ENCODE measurements around the gene SF3A1. TPM values are rescaled to one million over a fixed set of nuclear protein-coding genes. Genes with fewer than 3 reads are reported as not detected.

SF3A1 gene
- total and polyA plus RNA-seq, 9 of the 15 experiments (the other 6 are each of a cell fraction or from before 2014, with no cell fraction given) = 6.7 to 228 (median 13.0) TPM

- Histone ChIP-seq H3K36me3 (ENCODE audit: control insufficient read depth, insufficient read depth, low read length) (peaks cover 12% of the 10 kb centered on the region; the same call in 1 of the 3 replicates), H3K27ac (ENCODE audit: extremely low read depth, low read depth, low read length) (peak overlapping the region; percentile 64; the same call in 2 of the 3 replicates), H3K27me3 (ENCODE audit: control insufficient read depth in 2 of 2, insufficient read depth in 2 of 2, low read length in 2 of 2) (no peaks in the 10 kb centered on the region), H3K9ac (ENCODE audit: insufficient read depth in 1 of 2, low read depth in 2 of 2, low read length in 2 of 2) (peak overlapping the region; percentile 37 to 59), H3K4me2 (ENCODE audit: insufficient read depth, low read length) (peak overlapping the region; percentile 39), H3K4me1 (replicated peaks in 1 of 2; ENCODE audit: control insufficient read depth in 2 of 2, insufficient read depth in 2 of 2, low read length in 2 of 2) (peaks cover 5 to 36% of the 10 kb centered on the region in 2 experiments; a peak in 4 of 5 replicates), H3K9me3 (replicated peaks; ENCODE audit: control insufficient read depth, insufficient read depth, low read depth, low read length) (no peaks in the 10 kb centered on the region), H2AFZ (ENCODE audit: low read depth, low read length) (0 out of 2 replicates have a peak overlapping the region, but pooled peaks have one; percentile 23), H4K20me1 (replicated peaks; ENCODE audit: control insufficient read depth, insufficient read depth, low read length) (no peaks in the 10 kb centered on the region; the same call in 1 of the 2 replicates), H3K79me2 (ENCODE audit: control insufficient read depth, insufficient read depth, low read length) (peaks cover 10% of the 10 kb centered on the region), H3K9me1 (ENCODE audit: control insufficient read depth, insufficient read depth, low read length) (no peaks in the 10 kb centered on the region), H3K4me3 (no peak overlapping the region)
- intact Hi-C loops (cut with micrococcal nuclease) = no loop called here
- ATAC-seq (peak; percentile 76), DNase-seq (ENCODE audit: extremely low read depth in 1 of 4, low spot score in 3 of 4) (peak in 1 of 4 experiments; percentile 47), FAIRE-seq (no peak)
- WGBS (ENCODE audit: insufficient coverage, low coverage, missing lambda C conversion rate) = 19% methylated on average over 3 of the region's 4 CpGs
- in situ Hi-C loops (cut with MboI) = no loop called here
- CTCF ChIA-PET (ENCODE audit: low intra/inter-chr PET ratio) = no interaction called here
- no peak for TF ChIP-seq PPARD (CRISPR knock-in tag; IDR thresholded peaks at IDR 0.05)
- peak; percentile 49; the same call in 1 of the 2 replicates for TF ChIP-seq ZNF239 (CRISPR knock-in tag; IDR thresholded peaks at IDR 0.05)
- peak; percentile 31 for TF ChIP-seq ZFP36 (IDR thresholded peaks at IDR 0.05; ENCODE audit: low read depth, low read length, partially characterized antibody)
- POLR2A ChIA-PET = interaction anchor here (1.0 kb wide), 1 partner anchor 80 kb away, joined by 3 read pairs; no protein-coding TSS in a partner anchor
- no TSS peak for BruUV-seq (replicated peaks)
Measured at GRCh38 chr22:30305519-30305905, 51.2 kb downstream of the SF3A1 start.

- Histone ChIP-seq H3K9ac (ENCODE audit: insufficient read depth in 1 of 2, low read depth in 2 of 2, low read length in 2 of 2) (no peak overlapping the region), H3K4me3 (no peak overlapping the region), H3K36me3 (ENCODE audit: control insufficient read depth, insufficient read depth, low read length) (peaks cover 12% of the 10 kb centered on the region; the same call in 1 of the 3 replicates), H2AFZ (ENCODE audit: low read depth, low read length) (no peak overlapping the region), H4K20me1 (replicated peaks; ENCODE audit: control insufficient read depth, insufficient read depth, low read length) (no peaks in the 10 kb centered on the region; the same call in 1 of the 2 replicates), H3K27me3 (ENCODE audit: control insufficient read depth in 2 of 2, insufficient read depth in 2 of 2, low read length in 2 of 2) (no peaks in the 10 kb centered on the region), H3K9me3 (replicated peaks; ENCODE audit: control insufficient read depth, insufficient read depth, low read depth, low read length) (no peaks in the 10 kb centered on the region), H3K27ac (ENCODE audit: extremely low read depth, low read depth, low read length) (no peak overlapping the region), H3K4me2 (ENCODE audit: insufficient read depth, low read length) (no peak overlapping the region), H3K9me1 (ENCODE audit: control insufficient read depth, insufficient read depth, low read length) (no peaks in the 10 kb centered on the region), H3K4me1 (replicated peaks in 1 of 2; ENCODE audit: control insufficient read depth in 2 of 2, insufficient read depth in 2 of 2, low read length in 2 of 2) (peaks cover 5 to 29% of the 10 kb centered on the region in 2 experiments; a peak in 4 of 5 replicates), H3K79me2 (ENCODE audit: control insufficient read depth, insufficient read depth, low read length) (peaks cover 10% of the 10 kb centered on the region)
- in situ Hi-C loops (cut with MboI) (no loop called here), intact Hi-C loops (cut with micrococcal nuclease) (no loop called here)
- BruUV-seq (replicated peaks) = no TSS peak
- ATAC-seq (no peak), FAIRE-seq (no peak), DNase-seq (ENCODE audit: extremely low read depth in 1 of 4, low spot score in 3 of 4) (no peak)
- ChIA-PET POLR2A (interaction anchor here (0.9 to 1.6 kb wide), 3 partner anchors 10 to 13 kb away, joined by 3 read pairs; no protein-coding TSS in a partner anchor), CTCF (ENCODE audit: low intra/inter-chr PET ratio) (no interaction called here)
- WGBS (ENCODE audit: insufficient coverage, low coverage, missing lambda C conversion rate) = 89% methylated on average over 5 of the region's 7 CpGs
- no peak for TF ChIP-seq RBM39 (optimal IDR thresholded peaks at IDR 0.05; ENCODE audit: low read depth, low read length)
- no peak for TF ChIP-seq FIP1L1 (IDR thresholded peaks at IDR 0.05; ENCODE audit: low read depth, low read length, poor library complexity, severe bottlenecking)
- TF ChIP-seq NFYB (IDR thresholded peaks at IDR 0.05; ENCODE audit: extremely low read depth, insufficient read length) = no peak
- TF ChIP-seq ZNF76 (CRISPR knock-in tag; IDR thresholded peaks at IDR 0.05; ENCODE audit: borderline replicate concordance) = no peak
- TF ChIP-seq, protein P1, sequence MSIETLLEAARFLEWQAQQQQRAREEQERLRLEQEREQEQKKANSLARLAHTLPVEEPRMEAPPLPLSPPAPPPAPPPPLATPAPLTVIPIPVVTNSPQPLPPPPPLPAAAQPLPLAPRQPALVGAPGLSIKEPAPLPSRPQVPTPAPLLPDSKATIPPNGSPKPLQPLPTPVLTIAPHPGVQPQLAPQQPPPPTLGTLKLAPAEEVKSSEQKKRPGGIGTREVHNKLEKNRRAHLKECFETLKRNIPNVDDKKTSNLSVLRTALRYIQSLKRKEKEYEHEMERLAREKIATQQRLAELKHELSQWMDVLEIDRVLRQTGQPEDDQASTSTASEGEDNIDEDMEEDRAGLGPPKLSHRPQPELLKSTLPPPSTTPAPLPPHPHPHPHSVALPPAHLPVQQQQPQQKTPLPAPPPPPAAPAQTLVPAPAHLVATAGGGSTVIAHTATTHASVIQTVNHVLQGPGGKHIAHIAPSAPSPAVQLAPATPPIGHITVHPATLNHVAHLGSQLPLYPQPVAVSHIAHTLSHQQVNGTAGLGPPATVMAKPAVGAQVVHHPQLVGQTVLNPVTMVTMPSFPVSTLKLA (conservative IDR thresholded peaks at IDR 0.05) = no peak
- TF ChIP-seq ZNF79 (CRISPR knock-in tag; IDR thresholded peaks at IDR 0.05; ENCODE audit: low read depth) = no peak
Measured at GRCh38 chr22:30304495-30305244, 52.0 kb downstream of the SF3A1 start.

All from K562 (cell line).